Measurements from ENCODE around the gene SUV39H1.

GRCh38 chrX:48720577-48721250 lies 24.2 kb downstream of the SUV39H1 start:
- TF ChIP-seq POLR2AphosphoS5 (IDR thresholded peaks at IDR 0.05; ENCODE audit: low read depth, low read length) (no peak), REST (IDR thresholded peaks at IDR 0.05; ENCODE audit: insufficient read depth in 1 of 2, low read depth in 2 of 2, low read length in 2 of 2) (no peak)

All from PFSK-1 (cell line).